Prostate gland (tissue), 2 donors: Measurements from ENCODE around the gene CD101.

Experiments used
- POLR2A ChIP-seq: fragments of 450-650 bp; IDR thresholded peaks from one replicate; pipeline ENCODE4 v1.6.1; 2016; ENCODE audit warnings: antibody characterized with exemption, mild to moderate bottlenecking
- POLR2AphosphoS5 ChIP-seq: sonication (generic); formaldehyde crosslinking; IDR thresholded peaks from one replicate; pipeline ENCODE4 v1.6.1; 2017; ENCODE audit warnings: antibody characterized with exemption
- TF ChIP-seq, protein P1 (sequence below), 4 experiments: fragments of 200-600 bp in 2 of 4; fragments of 450-650 bp in 2 of 4; sonication (generic) in 2 of 4; IDR thresholded peaks; 1 replicate in 3 of 4; 2 replicates in 1 of 4; pipeline ENCODE4 v1.5.1; 2016 to 2019; ENCODE audit warnings: antibody characterized with exemption in 4 of 4, mild to moderate bottlenecking in 2 of 4, moderate library complexity in 2 of 4

- TF ChIP-seq POLR2A, result no peak
- TF ChIP-seq, protein P1, sequence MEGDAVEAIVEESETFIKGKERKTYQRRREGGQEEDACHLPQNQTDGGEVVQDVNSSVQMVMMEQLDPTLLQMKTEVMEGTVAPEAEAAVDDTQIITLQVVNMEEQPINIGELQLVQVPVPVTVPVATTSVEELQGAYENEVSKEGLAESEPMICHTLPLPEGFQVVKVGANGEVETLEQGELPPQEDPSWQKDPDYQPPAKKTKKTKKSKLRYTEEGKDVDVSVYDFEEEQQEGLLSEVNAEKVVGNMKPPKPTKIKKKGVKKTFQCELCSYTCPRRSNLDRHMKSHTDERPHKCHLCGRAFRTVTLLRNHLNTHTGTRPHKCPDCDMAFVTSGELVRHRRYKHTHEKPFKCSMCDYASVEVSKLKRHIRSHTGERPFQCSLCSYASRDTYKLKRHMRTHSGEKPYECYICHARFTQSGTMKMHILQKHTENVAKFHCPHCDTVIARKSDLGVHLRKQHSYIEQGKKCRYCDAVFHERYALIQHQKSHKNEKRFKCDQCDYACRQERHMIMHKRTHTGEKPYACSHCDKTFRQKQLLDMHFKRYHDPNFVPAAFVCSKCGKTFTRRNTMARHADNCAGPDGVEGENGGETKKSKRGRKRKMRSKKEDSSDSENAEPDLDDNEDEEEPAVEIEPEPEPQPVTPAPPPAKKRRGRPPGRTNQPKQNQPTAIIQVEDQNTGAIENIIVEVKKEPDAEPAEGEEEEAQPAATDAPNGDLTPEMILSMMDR (IDR thresholded peaks at IDR 0.05), result no peak
- TF ChIP-seq POLR2AphosphoS5, result no peak
Observed at GRCh38 chr1:116984406-116985160, 17.0 kb upstream of the CD101 start.
